ENCODE measurements around the gene COG3. TPM values are rescaled to one million over a fixed set of nuclear protein-coding genes. Genes with fewer than 3 reads are reported as not detected.
A peak's percentile ranks its signal among the peaks of the same experiment; 100 is the strongest.

The COG3 gene
- total and polyA plus RNA-seq, 2 of the 13 experiments (the other 11 are each of a cell fraction or from before 2014, with no cell fraction given), result 37.8 to 47.5 TPM

GRCh38 chr13:45417790-45418534, 46.8 kb upstream of the COG3 start, which contains the start of gene SLC25A30 (continued):
- TF ChIP-seq ZBTB14 (CRISPR knock-in tag; IDR thresholded peaks at IDR 0.05) (no peak; the same call in 1 of the 2 replicates), TBX3 (IDR thresholded peaks at IDR 0.05; ENCODE audit: borderline replicate concordance) (peak; percentile 16; the same call in 1 of the 2 replicates), ZNF136 (CRISPR knock-in tag; IDR thresholded peaks at IDR 0.05; ENCODE audit: low read depth) (no peak), SNAPC4 (CRISPR knock-in tag; IDR thresholded peaks at IDR 0.05) (peak; percentile 71), ZFP1 (CRISPR knock-in tag; IDR thresholded peaks at IDR 0.05) (no peak), POLR2AphosphoS2 (IDR thresholded peaks at IDR 0.05; ENCODE audit: low read depth, low read length) (no peak), ZNF703 (CRISPR knock-in tag; IDR thresholded peaks at IDR 0.05; ENCODE audit: borderline replicate concordance) (no peak), FIP1L1 (IDR thresholded peaks at IDR 0.05; ENCODE audit: borderline replicate concordance, insufficient read depth, low read depth, low read length) (no peak), NFIB (CRISPR knock-in tag; IDR thresholded peaks at IDR 0.05; ENCODE audit: borderline replicate concordance) (no peak), HIC2 (CRISPR knock-in tag; IDR thresholded peaks at IDR 0.05; ENCODE audit: low read depth) (no peak), HNRNPUL1 (IDR thresholded peaks at IDR 0.05; ENCODE audit: low read depth, low read length) (no peak), NR2F6 (IDR thresholded peaks at IDR 0.05) (no peak), NR2F6 (CRISPR knock-in tag; IDR thresholded peaks at IDR 0.05) (no peak), NPAS2 (CRISPR knock-in tag; IDR thresholded peaks at IDR 0.05; ENCODE audit: borderline replicate concordance) (no peak), KDM1A (CRISPR knock-in tag; IDR thresholded peaks at IDR 0.05) (no peak), ZNF430 (CRISPR knock-in tag; IDR thresholded peaks at IDR 0.05) (no peak), YEATS4 (CRISPR knock-in tag; IDR thresholded peaks at IDR 0.05; ENCODE audit: borderline replicate concordance) (peak; percentile 85), ZNF432 (CRISPR knock-in tag; IDR thresholded peaks at IDR 0.05; ENCODE audit: borderline replicate concordance) (no peak), ZNF597 (CRISPR knock-in tag; IDR thresholded peaks at IDR 0.05) (no peak), THYN1 (CRISPR knock-in tag; IDR thresholded peaks at IDR 0.05; ENCODE audit: borderline replicate concordance, low read depth) (no peak), RARA (CRISPR knock-in tag; IDR thresholded peaks at IDR 0.05) (peak; percentile 26; the same call in 1 of the 2 replicates)
